ENCODE data around the gene ARMC2.

DNA sequence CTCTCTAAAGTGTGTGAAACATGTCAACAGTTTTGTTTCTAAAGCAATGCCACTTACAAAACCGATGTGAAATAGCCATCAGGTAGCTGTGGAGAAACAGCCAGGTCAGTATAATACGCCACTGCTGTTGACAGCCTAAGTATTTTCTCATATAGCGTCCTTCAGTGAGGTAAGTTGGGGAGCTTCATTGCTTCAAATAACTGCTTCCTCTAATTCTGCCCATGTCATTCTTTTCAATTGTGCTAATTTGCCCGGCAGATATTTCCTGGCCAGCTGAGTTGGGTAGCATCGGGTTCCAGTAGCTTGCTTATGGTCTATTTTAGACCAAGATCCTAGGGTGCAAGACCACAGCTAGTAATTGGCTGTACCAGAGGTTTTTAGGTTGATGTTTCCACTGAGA, 2.1 kb upstream of the ARMC2 start:
- TF ChIP-seq, protein P1, sequence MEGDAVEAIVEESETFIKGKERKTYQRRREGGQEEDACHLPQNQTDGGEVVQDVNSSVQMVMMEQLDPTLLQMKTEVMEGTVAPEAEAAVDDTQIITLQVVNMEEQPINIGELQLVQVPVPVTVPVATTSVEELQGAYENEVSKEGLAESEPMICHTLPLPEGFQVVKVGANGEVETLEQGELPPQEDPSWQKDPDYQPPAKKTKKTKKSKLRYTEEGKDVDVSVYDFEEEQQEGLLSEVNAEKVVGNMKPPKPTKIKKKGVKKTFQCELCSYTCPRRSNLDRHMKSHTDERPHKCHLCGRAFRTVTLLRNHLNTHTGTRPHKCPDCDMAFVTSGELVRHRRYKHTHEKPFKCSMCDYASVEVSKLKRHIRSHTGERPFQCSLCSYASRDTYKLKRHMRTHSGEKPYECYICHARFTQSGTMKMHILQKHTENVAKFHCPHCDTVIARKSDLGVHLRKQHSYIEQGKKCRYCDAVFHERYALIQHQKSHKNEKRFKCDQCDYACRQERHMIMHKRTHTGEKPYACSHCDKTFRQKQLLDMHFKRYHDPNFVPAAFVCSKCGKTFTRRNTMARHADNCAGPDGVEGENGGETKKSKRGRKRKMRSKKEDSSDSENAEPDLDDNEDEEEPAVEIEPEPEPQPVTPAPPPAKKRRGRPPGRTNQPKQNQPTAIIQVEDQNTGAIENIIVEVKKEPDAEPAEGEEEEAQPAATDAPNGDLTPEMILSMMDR (IDR thresholded peaks at IDR 0.05; ENCODE audit: insufficient read depth, low read depth, low read length): no peak
- no peak for TF ChIP-seq EZH2 (IDR thresholded peaks at IDR 0.05; ENCODE audit: insufficient read depth, low read length)
